DMS114 treated with DMSO at 0.1 percent for 48 hours (cell line): ENCODE measurements around the gene CABP4.

Experiments
- DNase-seq: peaks from one replicate; lab custom pipeline; 2025; ENCODE audit not compliant: unreplicated experiment; lab: John Stamatoyannopoulos, UW

Gene CABP4

GRCh38 chr11:67507242-67507863 is 52.2 kb downstream of the CABP4 start:
- no peak for DNase-seq

DNA sequence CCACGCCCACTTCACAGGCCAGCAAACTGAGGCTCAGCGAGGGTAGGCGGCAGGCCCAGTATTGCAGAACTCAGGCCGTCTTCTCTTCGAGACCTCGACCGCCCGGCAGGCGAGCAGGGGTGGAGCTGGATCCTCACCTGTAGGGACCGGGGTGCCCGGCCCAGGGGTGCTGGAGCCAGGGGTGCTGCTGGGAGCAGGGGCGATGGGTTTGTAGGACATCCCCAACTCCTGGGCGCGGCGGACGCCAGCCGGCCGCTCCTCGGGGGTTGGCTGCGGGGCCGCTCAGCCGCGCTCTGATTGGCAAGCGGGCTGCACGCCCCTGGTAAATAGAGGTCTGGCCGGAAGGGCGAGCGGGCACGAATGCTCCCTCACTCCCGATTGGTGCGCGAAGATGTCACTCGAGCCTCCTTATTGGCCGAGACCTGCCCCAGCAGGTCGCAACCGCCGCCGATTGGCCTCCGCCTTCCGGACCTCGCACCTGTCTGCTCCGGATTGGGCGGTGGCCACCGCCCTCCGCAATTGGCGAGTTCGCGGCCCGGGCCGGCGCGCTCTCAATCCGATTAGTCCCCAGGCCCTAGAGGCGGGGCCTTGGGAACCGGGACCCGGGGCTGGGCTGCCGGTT is 52.8 kb downstream of the CABP4 start, which contains the start of gene CDK2AP2:
Gene CDK2AP2, minus strand, starts transcription at position 299 of the 622 bp plus-strand sequence. Its CDS starts 80 bp downstream, at position 219.
- DNase-seq, result peak; percentile 99

DNA sequence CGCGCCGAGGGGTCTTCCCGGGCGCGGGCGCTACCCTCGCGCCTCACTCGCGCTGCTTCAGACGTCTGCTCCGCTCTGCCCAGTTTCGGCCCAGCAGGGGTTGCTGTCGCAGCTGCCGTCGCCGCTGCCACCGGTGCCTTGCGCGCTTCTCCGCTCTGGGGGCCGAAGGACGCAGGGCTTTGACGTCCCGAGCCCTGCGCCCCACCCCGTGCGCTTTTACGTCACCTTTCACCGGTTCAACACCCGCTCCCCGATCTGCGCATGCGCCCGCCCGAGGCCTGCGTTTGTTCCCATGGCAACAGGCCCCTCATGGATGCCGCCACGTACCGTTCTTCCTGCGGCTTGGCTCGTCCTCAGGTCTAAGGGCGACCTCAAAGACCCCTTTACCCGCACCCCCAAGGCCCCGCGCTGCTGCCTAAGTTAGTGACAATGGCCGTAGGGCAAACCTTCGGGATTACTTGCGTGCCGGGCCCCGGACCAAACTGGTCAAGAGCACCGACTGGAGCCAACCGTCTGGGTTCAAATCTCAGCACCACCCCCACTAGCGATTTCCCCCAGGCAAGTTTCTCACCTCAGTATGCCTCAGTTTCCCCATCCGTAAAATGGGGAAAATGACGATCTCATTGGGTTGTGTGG is 53.5 kb downstream of the CABP4 start:
- peak; percentile 97 for DNase-seq

DNA sequence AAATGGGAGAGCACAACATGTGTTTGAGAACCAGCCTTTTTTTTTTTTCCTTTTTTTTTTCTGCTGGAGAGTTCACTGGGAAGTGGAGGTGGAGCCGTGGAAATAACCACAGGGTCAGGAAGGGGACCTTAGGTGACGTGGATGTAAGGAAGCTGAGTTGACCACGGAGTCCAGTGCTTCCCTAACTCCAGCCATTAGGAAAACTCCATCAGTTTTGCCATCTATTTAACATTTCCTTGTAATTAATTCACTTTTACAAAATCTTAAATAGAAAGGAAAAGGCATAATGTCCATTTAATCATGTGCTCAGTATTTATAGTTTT is 54.8 kb downstream of the CABP4 start:
- DNase-seq, result no peak
